ENCODE measurements around the gene SLC35D1.
A peak's percentile ranks its signal among the peaks of the same experiment; 100 is the strongest.
"Not testable (repeated sequence)": the region's sequence is repeated elsewhere in the genome, so short reads cannot be mapped to it uniquely, and the experiment has no call there.

The SLC35D1 gene
- total RNA-seq, result 79.2 to 83.8 reads per million in 2 donors

- peak; percentile 56 for DNase-seq
These were observed at the start of gene SLC35D1 for GRCh38 chr1:67053785-67054772. TSS of gene SLC35D1 (minus strand) at chr1:67054148. CDS start at chr1:67054013, 135 bp downstream.

- no peak for DNase-seq
These were observed 49.6 kb upstream of the SLC35D1 start for GRCh38 chr1:67103548-67103947.

GRCh38 chr1:67100833-67101232, 46.9 kb upstream of the SLC35D1 start:
- DNase-seq, result no peak

GRCh38 chr1:67097305-67097704, 43.4 kb upstream of the SLC35D1 start:
- no peak for DNase-seq

GRCh38 chr1:67094191-67094590, 40.2 kb upstream of the SLC35D1 start:
- no peak for DNase-seq

- DNase-seq, result no peak
These were observed 35.8 kb upstream of the SLC35D1 start for GRCh38 chr1:67089685-67090208.

GRCh38 chr1:67088440-67088839, 34.5 kb upstream of the SLC35D1 start:
- DNase-seq, result no peak

GRCh38 chr1:67085326-67085725, 31.4 kb upstream of the SLC35D1 start:
- DNase-seq, result no peak

GRCh38 chr1:67084765-67085318, 30.9 kb upstream of the SLC35D1 start:
- DNase-seq, result no peak

- no peak for DNase-seq
These were observed 24.3 kb upstream of the SLC35D1 start for GRCh38 chr1:67078291-67078690.

- DNase-seq, result no peak
These were observed 23.6 kb upstream of the SLC35D1 start for GRCh38 chr1:67077593-67077992.

GRCh38 chr1:67072749-67073148, 18.8 kb upstream of the SLC35D1 start:
- no peak for DNase-seq

- not testable (repeated sequence) for DNase-seq
These were observed 13.7 kb upstream of the SLC35D1 start for GRCh38 chr1:67067655-67068054.

GRCh38 chr1:67062412-67062811, 8.5 kb upstream of the SLC35D1 start:
- DNase-seq, result no peak

- DNase-seq, result no peak
These were observed 7.3 kb upstream of the SLC35D1 start for GRCh38 chr1:67061266-67061665.

GRCh38 chr1:67060811-67061218, 6.9 kb upstream of the SLC35D1 start:
- DNase-seq, result no peak

- no peak for DNase-seq
These were observed 5.4 kb upstream of the SLC35D1 start for GRCh38 chr1:67059346-67059745.

- DNase-seq, result no peak
These were observed 4.8 kb upstream of the SLC35D1 start for GRCh38 chr1:67058761-67059160.

- no peak for DNase-seq
These were observed 4.3 kb upstream of the SLC35D1 start for GRCh38 chr1:67058242-67058641.

- peak; percentile 36 for DNase-seq
These were observed 488 bp downstream of the SLC35D1 start for GRCh38 chr1:67053535-67053784.

- DNase-seq, result no peak
These were observed 1.0 kb downstream of the SLC35D1 start for GRCh38 chr1:67052741-67053534.

GRCh38 chr1:67051196-67051595, 2.8 kb downstream of the SLC35D1 start:
- no peak for DNase-seq

- DNase-seq, result no peak
These were observed 9.2 kb downstream of the SLC35D1 start for GRCh38 chr1:67044631-67045270.

All from activated gamma-delta T cell (primary cell).